Mucosa of descending colon (tissue), 3 donors: ENCODE measurements around the gene MALRD1. TPM values are rescaled to one million over a fixed set of nuclear protein-coding genes. Genes with fewer than 3 reads are reported as not detected.

Source experiments
- ATAC-seq: fragments of 200-7000 bp; cut with Tn5 transposase; one replicate; pipeline ENCODE4 v1.9.1; 2020; ENCODE audit warnings: mild to moderate bottlenecking, moderate library complexity
- DNase-seq, 3 donors: peaks; one replicate each; pipeline ENCODE4 v3.0.0-alpha.2; 2020
- H3K36me3 ChIP-seq: fragments of 200-600 bp; one replicate; pipeline ENCODE4 v1.8.0; 2021; ENCODE audit warnings: low read depth, mild to moderate bottlenecking
- H3K4me1 ChIP-seq: fragments of 200-600 bp; one replicate; pipeline ENCODE4 v1.8.0; 2021; ENCODE audit warnings: low read depth, mild to moderate bottlenecking
- H3K4me3 ChIP-seq: fragments of 200-600 bp; one replicate; pipeline ENCODE4 v1.8.0; 2021; ENCODE audit warnings: mild to moderate bottlenecking
- H3K9me3 ChIP-seq: fragments of 200-600 bp; one replicate; pipeline ENCODE4 v1.8.0; 2021; ENCODE audit warnings: mild to moderate bottlenecking
- CTCF ChIP-seq: fragments of 200-600 bp; IDR thresholded peaks from one replicate; pipeline ENCODE4 v1.8.0; 2022; ENCODE audit warnings: antibody characterized with exemption, mild to moderate bottlenecking
- intact Hi-C, 2 donors: fragments of 100-400 bp; cut with DNase I in 1 of 2; cut with micrococcal nuclease in 1 of 2; formaldehyde crosslinking; loops; one replicate each; pipeline versions ENCODE4 v1.11.0 to v1.11.1; 2022; cut with DNase I, micrococcal nuclease
- total RNA-seq, 3 donors: library from RNA; stranded (reverse); fragmentation: NEBNext Ultra II Directional in 2 of 3; extraction: Animal tissue kit (Norgen Biotek cat#: 25700) in 2 of 3; gene quantifications; one replicate each; pipeline versions ENCODE4 v1.2.1 to v1.2.4, GENCODE V29; 2021 to 2023
- donor health status: DM: no; HTN: no; CAD: no; lungs with moderate emphysema.
- donor health status: DM: no; HTN: no; CAD: no.
- donor health status: DM: no; HTN: yes; CAD: no.

Gene MALRD1
- total RNA-seq, 3 donors from 2014 or later = 0.41 to 0.90 (median 0.60) TPM

GRCh38 chr10:19426034-19426433 is 377.4 kb downstream of the MALRD1 start:
- H3K36me3 ChIP-seq = no peaks in the 10 kb centered on the region
- ATAC-seq = no peak
- H3K9me3 ChIP-seq = no peaks in the 10 kb centered on the region
- TF ChIP-seq CTCF = no peak
- no peaks in the 10 kb centered on the region for H3K4me1 ChIP-seq
- no peak for DNase-seq
- no peak overlapping the region for H3K4me3 ChIP-seq
- intact Hi-C loops = no loop called here

GRCh38 chr10:19431622-19432351 is 383.2 kb downstream of the MALRD1 start:
- intact Hi-C loops = no loop called here
- DNase-seq (no peak), ATAC-seq (no peak)
- no peaks in the 10 kb centered on the region for H3K4me1 ChIP-seq
- H3K4me3 ChIP-seq = no peak overlapping the region
- no peaks in the 10 kb centered on the region for H3K36me3 ChIP-seq
- no peak for TF ChIP-seq CTCF
- no peaks in the 10 kb centered on the region for H3K9me3 ChIP-seq

- no peak overlapping the region for H3K4me3 ChIP-seq
- H3K36me3 ChIP-seq = no peaks in the 10 kb centered on the region
- no peak for TF ChIP-seq CTCF
- ATAC-seq (no peak), DNase-seq (no peak)
- intact Hi-C loops = no loop called here
- H3K9me3 ChIP-seq = no peaks in the 10 kb centered on the region
- no peaks in the 10 kb centered on the region for H3K4me1 ChIP-seq
Observed at GRCh38 chr10:19449860-19450259, 401.3 kb downstream of the MALRD1 start.

- TF ChIP-seq CTCF = no peak
- Histone ChIP-seq H3K9me3 (no peaks in the 10 kb centered on the region), H3K4me3 (no peak overlapping the region), H3K4me1 (no peaks in the 10 kb centered on the region), H3K36me3 (no peaks in the 10 kb centered on the region)
- intact Hi-C loops = no loop called here
- no peak for DNase-seq
- ATAC-seq = no peak
Observed at GRCh38 chr10:19451356-19451755, 402.8 kb downstream of the MALRD1 start.

GRCh38 chr10:19451937-19452336 is 403.3 kb downstream of the MALRD1 start:
- Histone ChIP-seq H3K36me3 (no peaks in the 10 kb centered on the region), H3K4me3 (no peak overlapping the region), H3K4me1 (no peaks in the 10 kb centered on the region), H3K9me3 (no peaks in the 10 kb centered on the region)
- TF ChIP-seq CTCF = no peak
- DNase-seq (no peak), ATAC-seq (no peak)
- intact Hi-C loops = no loop called here

- H3K9me3 ChIP-seq = no peaks in the 10 kb centered on the region
- no peaks in the 10 kb centered on the region for H3K4me1 ChIP-seq
- TF ChIP-seq CTCF = no peak
- DNase-seq (no peak), ATAC-seq (no peak)
- no peaks in the 10 kb centered on the region for H3K36me3 ChIP-seq
- H3K4me3 ChIP-seq = no peak overlapping the region
- intact Hi-C loops = no loop called here
Observed at GRCh38 chr10:19453967-19454366, 405.4 kb downstream of the MALRD1 start.
